GM19238 (cell line): Measurements from ENCODE around the gene PRDX1.
A peak's percentile ranks its signal among the peaks of the same experiment; 100 is the strongest.
"Not testable (repeated sequence)": the region's sequence is repeated elsewhere in the genome, so short reads cannot be mapped to it uniquely, and the experiment has no call there.

Source experiments
- DNase-seq: peaks from one replicate; pipeline ENCODE4 v3.0.0; 2011; ENCODE audit warnings: low spot score; ENCODE audit not compliant: insufficient read length

PRDX1 gene

GRCh38 chr1:45503462-45504360 lies 18.0 kb downstream of the PRDX1 start:
- DNase-seq = no peak

DNA sequence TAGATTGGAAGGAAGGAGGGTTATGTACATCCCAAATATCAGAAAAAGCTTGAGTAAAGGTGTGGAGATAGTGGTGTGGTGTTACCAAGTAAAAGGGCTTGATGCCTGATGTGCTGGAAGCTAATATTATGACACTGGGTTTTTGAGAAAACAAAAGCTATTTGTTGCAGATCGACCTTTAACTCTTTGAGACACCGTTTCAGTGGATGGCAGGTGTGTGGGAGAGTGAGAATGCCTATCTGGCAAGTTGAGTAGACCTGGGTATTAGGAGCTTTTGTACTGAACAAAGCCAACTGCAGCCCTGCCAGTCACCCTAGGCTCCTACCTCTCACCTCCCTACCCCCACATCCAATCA lies 20.2 kb downstream of the PRDX1 start:
- no peak for DNase-seq

GRCh38 chr1:45499415-45499769 lies 22.3 kb downstream of the PRDX1 start:
- DNase-seq = peak; percentile 43

DNA sequence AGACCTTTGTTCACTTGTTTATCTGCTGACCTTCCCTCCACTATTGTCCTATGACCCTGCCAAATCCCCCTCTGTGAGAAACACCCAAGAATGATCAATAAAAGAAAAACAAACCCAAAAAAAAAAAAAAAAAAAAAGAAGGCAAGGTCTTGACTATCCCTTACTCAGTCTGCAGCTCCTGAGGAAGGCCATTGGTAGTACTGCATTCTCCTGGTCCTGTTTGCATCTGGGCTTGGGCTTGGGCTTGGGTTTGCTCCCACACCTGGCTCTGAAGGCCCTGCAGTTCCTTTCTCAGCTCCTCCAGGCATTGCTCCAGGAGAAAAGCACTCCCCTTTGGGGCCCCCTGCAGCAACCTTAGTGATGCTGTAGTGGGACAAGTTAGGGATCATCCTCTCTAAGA lies 23.4 kb downstream of the PRDX1 start:
- no peak for DNase-seq

DNA sequence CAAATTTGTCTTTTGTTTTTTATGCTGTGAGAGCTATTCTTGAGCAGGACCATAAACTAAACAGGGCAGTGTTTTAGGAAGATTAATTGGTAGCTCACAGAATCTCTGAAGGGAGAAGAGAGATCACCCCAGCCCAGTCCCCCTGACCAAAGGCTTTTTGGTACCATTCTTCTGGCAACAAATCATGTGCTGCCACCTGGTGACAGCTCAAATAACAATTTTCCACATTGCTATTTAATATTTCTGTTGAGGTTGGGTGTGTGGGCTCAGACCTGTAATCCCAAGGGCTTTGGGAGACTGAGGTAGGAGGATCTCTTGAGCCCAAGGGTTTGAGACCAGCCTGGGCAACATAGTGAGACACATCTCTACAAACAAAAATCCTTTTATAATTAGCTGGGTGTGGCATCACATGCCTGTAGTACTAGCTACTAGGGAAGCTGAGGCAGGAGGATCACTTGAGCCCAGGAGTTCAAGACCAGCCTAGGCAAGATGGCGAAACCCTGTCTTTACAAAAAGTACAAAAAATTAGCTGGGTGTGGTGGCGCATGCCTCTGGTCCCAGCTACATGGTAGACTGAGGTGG lies 28.5 kb downstream of the PRDX1 start:
- peak; percentile 51 for DNase-seq

- DNase-seq = no peak
Observed at GRCh38 chr1:45492691-45493090, 29.0 kb downstream of the PRDX1 start.

DNA sequence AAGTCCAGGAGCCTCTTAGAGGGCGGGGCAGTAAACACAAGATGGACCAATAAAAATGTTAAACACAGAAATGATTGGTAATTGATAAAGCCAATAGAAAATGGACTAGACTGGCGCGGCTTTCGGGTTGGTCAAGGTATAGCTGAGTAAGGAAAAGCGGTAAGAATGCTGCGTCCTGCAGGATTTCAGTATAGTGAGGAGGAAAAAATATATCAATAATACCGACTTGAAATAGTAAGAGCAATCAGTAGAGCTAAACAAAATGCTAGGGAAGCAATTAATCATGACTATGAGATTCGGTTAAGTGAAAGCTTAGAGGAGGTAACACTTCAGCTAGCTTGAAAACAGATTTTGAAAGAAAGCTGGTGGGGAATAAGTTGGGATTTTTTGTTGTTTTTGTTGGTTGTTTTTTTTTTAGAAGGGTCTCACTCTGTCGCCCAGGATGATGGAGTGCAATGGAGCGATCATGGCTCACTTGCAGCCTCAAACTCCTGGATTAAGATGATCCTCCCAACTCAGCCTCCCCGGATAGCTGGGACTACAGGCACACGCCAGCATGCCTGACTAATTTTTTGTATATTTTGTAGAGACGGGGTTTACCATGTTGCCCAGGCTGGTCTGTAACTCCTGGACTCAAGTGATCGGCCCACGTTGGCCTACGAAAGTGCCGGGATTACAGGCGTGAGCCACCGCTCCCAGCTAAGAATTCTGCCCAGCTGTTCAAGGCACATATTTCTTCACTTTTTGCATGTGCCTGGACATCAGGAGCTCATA lies 30.0 kb downstream of the PRDX1 start:
- DNase-seq = no peak

- DNase-seq = peak; percentile 94
Observed at GRCh38 chr1:45490626-45491486, 30.8 kb downstream of the PRDX1 start, which contains the start of gene TESK2. Gene TESK2, minus strand, starts transcription at chr1:45491163. Its CDS starts 33,378 bp downstream, at chr1:45457785.

- no peak for DNase-seq
Observed at GRCh38 chr1:45490121-45490625, 31.5 kb downstream of the PRDX1 start.

- DNase-seq = not testable (repeated sequence)
Observed at GRCh38 chr1:45489379-45489778, 32.3 kb downstream of the PRDX1 start.

GRCh38 chr1:45488666-45489377 lies 32.9 kb downstream of the PRDX1 start:
- DNase-seq = no peak

- no peak for DNase-seq
Observed at GRCh38 chr1:45485949-45486348, 35.7 kb downstream of the PRDX1 start.

DNA sequence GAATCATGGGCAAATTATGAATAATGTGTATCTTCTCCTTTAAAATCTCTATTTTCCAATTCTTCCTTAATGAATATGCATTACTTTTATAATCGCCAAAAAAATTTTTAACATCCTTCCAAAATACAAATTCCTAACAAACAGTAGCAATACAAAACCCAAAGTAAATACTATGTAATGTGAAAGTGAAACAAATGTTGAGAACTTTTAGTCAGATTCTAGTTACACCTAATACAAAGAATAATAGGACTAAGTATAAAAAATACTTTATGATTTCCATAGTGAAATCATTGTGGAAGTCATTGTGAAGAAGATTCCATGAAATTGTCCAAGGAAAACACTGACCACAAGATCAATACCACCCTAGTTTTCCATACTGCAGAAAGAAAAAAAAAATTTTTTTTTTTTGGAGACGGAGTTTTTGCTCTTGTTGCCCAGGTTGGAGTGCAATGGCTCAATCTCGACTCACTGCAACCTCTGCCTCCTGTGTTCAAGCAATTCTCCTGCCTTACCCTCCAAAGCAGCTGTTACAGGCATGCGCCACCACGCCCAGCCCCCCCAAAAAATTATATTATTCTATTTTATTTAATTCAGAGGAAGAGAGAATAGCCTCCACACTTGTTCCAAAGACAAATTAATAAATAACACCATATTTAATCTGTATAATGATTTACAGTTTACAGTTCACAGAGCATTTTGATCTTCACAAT lies 42.5 kb downstream of the PRDX1 start:
- DNase-seq = no peak

- DNase-seq = no peak
Observed at GRCh38 chr1:45478121-45478814, 43.4 kb downstream of the PRDX1 start.

- no peak for DNase-seq
Observed at GRCh38 chr1:45477646-45478045, 44.0 kb downstream of the PRDX1 start.

GRCh38 chr1:45474194-45474593 lies 47.5 kb downstream of the PRDX1 start:
- DNase-seq = not testable (repeated sequence)

GRCh38 chr1:45473302-45473701 lies 48.4 kb downstream of the PRDX1 start:
- DNase-seq = no peak

DNA sequence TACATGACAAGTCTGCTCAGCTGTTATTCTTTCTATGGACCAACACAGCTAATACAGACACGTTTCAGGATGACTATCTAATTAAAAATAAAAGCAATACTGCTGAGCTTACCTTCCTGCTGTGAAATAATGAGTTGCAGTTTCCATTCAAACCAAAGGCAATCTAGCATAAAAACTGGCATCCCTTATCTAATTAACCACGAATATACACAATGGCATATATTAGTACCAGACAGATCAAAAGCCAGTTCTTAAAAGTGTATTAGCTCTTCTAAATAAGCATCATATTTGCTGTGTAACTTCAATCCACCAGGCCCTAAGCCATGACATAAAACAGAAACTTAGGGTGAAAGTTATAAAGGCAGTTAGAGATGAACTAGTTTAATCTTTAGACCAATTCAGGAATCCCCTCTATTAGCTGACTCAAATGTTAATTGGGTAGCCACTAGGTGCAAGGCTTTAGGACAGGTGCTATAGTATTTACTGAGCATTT lies 51.3 kb downstream of the PRDX1 start:
- no peak for DNase-seq

- DNase-seq = not testable (repeated sequence)
Observed at GRCh38 chr1:45467353-45467752, 54.3 kb downstream of the PRDX1 start.
